Sigmoid colon (tissue), 7 donors: Measurements from ENCODE around the gene PXDN. TPM values are rescaled to one million over a fixed set of nuclear protein-coding genes. Genes with fewer than 3 reads are reported as not detected.

Source experiments
- DNase-seq: peaks from one replicate; pipeline ENCODE4 v3.0.0-alpha.2; 2019
- H3K27ac ChIP-seq, 4 donors: fragments of 200-600 bp; sonication (generic); one replicate each; pipeline ENCODE4 v1.5.1; 2016 to 2019; ENCODE audit warnings: mild to moderate bottlenecking in 1 of 4
- H3K27me3 ChIP-seq, 3 donors: fragments of 200-600 bp; sonication (generic); one replicate each; pipeline ENCODE4 v1.5.1; 2019; ENCODE audit warnings: mild to moderate bottlenecking in 1 of 3
- H3K36me3 ChIP-seq, 4 donors: fragments of 200-600 bp; sonication (generic); one replicate each; pipeline ENCODE4 v1.5.1; 2016 to 2019
- H3K4me1 ChIP-seq, 4 donors: fragments of 200-600 bp; sonication (generic); one replicate each; pipeline ENCODE4 v1.5.1; 2017 to 2019
- H3K4me3 ChIP-seq, 4 donors: fragments of 200-600 bp; sonication (generic); one replicate each; pipeline ENCODE4 v1.5.1; 2017 to 2019; ENCODE audit warnings: mild to moderate bottlenecking in 2 of 4, moderate library complexity in 1 of 4
- H3K9me3 ChIP-seq, 4 donors: fragments of 200-600 bp in 3 of 4; sonication (generic) in 3 of 4; one replicate each; pipeline versions ENCODE4 v1.5.1 to v1.6.1; 2013 to 2019
- EP300 ChIP-seq, 4 donors: sonication (generic); formaldehyde crosslinking; IDR thresholded peaks; one replicate each; pipeline ENCODE4 v1.6.1; 2017; ENCODE audit warnings: antibody characterized with exemption in 4 of 4
- POLR2A ChIP-seq, 2 donors: fragments of 450-650 bp; IDR thresholded peaks; one replicate each; pipeline ENCODE4 v1.6.1; 2016; ENCODE audit warnings: antibody characterized with exemption in 2 of 2, mild to moderate bottlenecking in 2 of 2, moderate library complexity in 2 of 2
- POLR2AphosphoS5 ChIP-seq, 4 donors: sonication (generic); formaldehyde crosslinking; IDR thresholded peaks; one replicate each; pipeline ENCODE4 v1.6.1; 2017; ENCODE audit warnings: antibody characterized with exemption in 4 of 4
- WGBS, 2 donors: extraction: QIAGEN DNeasy Blood & Tissue Kit; methylation state at CpG; one replicate each; pipeline ENCODE4 v1.1.7; 2013; 5-methylcytosine and 5-hydroxymethylcytosine counted together
- intact Hi-C: fragments of 100-400 bp; cut with DNase I; formaldehyde crosslinking; loops from one replicate; pipeline ENCODE4 v1.15.1; 2023
- polyA plus RNA-seq, 3 donors: library from polyadenylated mRNA; stranded (reverse); fragments of 200-250 nt; gene quantifications; one replicate each; pipeline ENCODE4 v1.2.3, GENCODE V29; 2013
- total RNA-seq, 4 donors: library from RNA; depleted of rRNA; stranded (reverse); fragments of >200 nt; gene quantifications; one replicate each; pipeline ENCODE4 v1.1.0, GENCODE V29; 2016
- TF ChIP-seq, protein P1 (sequence below), 4 experiments: fragments of 450-650 bp in 3 of 4; fragments of 200-600 bp in 1 of 4; IDR thresholded peaks; one replicate each; pipeline ENCODE4 v1.5.1; 2016 to 2019; ENCODE audit warnings: antibody characterized with exemption in 4 of 4, mild to moderate bottlenecking in 3 of 4, moderate library complexity in 2 of 4
- donor health status: healthy with polysubstance abuse.
- donor health status: Bipolar disorder and iron deficiency.
- donor health status: healthy.

The PXDN gene
- total and polyA plus RNA-seq, 7 donors, result 1.2 to 126 (median 34.4) TPM

DNA sequence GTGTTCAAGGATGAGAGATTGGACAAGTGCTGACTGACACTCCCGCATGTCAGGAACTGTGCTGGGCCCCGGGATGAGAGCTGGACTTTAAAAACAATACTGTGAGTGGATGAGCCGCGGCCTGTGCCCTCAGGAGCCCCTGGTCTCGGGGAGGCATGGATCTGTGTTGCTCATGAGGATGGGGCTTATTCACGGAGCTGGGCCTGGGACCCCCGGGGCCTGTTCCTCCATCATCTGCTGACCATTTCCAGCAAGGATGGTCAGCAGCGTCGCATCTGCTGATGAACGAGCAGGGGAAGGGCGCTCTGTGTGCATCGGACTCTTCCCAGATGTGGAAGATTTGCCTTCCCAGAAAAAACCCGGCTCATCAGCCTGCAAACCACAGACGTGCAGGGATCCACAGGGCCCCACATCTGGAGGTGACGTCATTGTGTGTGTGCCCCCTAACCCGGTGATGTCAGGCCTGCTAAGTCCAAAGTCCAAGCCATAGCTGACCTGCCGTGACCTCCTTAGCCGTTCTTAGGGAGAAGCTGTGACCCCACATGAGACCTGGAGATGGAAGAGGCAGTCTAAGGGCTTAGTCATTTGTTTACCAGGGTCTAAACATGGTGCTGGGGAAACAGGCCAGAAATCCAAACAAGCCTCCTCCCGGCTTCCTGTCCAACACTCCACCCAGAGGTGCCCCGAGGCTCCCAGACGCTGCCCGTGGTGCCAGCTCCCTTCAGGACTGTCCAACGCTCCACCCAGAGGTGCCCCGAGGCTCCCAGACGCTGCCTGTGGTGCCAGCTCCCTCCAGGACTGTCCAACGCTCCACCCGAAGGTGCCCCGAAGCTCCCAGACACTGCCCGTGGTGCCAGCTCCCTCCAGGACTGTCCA, 143.9 kb downstream of the PXDN start:
- no peak for DNase-seq
- TF ChIP-seq EP300 (IDR thresholded peaks at IDR 0.05), result no peak
- TF ChIP-seq, protein P1, sequence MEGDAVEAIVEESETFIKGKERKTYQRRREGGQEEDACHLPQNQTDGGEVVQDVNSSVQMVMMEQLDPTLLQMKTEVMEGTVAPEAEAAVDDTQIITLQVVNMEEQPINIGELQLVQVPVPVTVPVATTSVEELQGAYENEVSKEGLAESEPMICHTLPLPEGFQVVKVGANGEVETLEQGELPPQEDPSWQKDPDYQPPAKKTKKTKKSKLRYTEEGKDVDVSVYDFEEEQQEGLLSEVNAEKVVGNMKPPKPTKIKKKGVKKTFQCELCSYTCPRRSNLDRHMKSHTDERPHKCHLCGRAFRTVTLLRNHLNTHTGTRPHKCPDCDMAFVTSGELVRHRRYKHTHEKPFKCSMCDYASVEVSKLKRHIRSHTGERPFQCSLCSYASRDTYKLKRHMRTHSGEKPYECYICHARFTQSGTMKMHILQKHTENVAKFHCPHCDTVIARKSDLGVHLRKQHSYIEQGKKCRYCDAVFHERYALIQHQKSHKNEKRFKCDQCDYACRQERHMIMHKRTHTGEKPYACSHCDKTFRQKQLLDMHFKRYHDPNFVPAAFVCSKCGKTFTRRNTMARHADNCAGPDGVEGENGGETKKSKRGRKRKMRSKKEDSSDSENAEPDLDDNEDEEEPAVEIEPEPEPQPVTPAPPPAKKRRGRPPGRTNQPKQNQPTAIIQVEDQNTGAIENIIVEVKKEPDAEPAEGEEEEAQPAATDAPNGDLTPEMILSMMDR (IDR thresholded peaks at IDR 0.05), result no peak
- no peak for TF ChIP-seq POLR2AphosphoS5 (IDR thresholded peaks at IDR 0.05)
- TF ChIP-seq POLR2A (IDR thresholded peaks at IDR 0.05), result no peak
- 81 to 83% methylated on average over 29 of the region's 29 CpGs for WGBS, 2 donors
- H3K27ac ChIP-seq, result no peak overlapping the region
- H3K27me3 ChIP-seq, result no peaks in the 10 kb centered on the region
- no peak overlapping the region for H3K4me3 ChIP-seq
- H3K36me3 ChIP-seq, result no peaks in the 10 kb centered on the region
- intact Hi-C loops, result no loop called here
- H3K9me3 ChIP-seq, result no peaks in the 10 kb centered on the region
- peaks cover 0 to 18% (median 11%) of the 10 kb centered on the region in 4 donors for H3K4me1 ChIP-seq

DNA sequence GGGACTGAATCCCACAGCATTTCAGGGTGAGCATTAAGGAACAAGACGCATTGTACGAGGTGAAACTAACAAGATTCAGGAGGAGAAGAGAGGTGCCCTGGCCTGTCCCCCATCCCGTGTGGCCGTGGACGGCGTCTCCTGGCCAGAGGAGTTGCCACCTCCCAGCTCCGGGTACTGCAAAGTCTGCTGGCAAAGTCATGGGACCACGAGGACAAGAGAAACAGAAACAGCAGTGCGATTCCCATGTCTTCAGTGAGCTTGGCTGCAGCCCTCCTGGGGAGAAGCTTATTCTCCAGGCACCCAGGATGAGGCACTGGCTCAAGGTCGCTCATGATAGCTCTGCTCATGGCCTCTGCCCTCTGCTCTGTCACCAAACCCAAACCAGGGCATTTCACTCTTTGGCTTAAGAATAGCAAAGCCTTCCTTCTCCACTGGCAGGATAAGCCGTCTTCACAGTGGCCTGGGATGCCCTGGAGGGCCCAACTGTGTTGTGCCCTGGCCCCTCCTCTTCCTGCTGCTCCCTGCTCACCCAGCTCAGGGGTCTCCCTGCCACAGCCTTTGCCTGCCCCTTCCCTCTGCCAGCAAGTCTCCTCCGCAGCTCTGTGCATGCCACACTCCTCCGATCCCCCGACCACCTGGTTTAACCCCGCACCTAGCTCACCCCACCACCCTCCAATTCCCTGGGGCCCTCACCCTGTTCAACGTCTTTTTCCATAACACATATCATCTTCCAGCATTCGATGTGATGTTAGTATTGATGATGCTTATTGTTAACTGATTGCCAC, 144.8 kb downstream of the PXDN start:
- H3K4me3 ChIP-seq, result no peak overlapping the region
- no peak overlapping the region for H3K27ac ChIP-seq
- 90 to 91% methylated on average over 17 of the region's 17 CpGs for WGBS, 2 donors
- intact Hi-C loops, result no loop called here
- H3K27me3 ChIP-seq, result no peaks in the 10 kb centered on the region
- TF ChIP-seq, protein P1 (IDR thresholded peaks at IDR 0.05), result no peak
- TF ChIP-seq POLR2AphosphoS5 (IDR thresholded peaks at IDR 0.05), result no peak
- H3K36me3 ChIP-seq, result no peaks in the 10 kb centered on the region
- H3K9me3 ChIP-seq, result no peaks in the 10 kb centered on the region
- DNase-seq, result no peak
- peaks cover 0 to 14% (median 9%) of the 10 kb centered on the region in 4 donors for H3K4me1 ChIP-seq

DNA sequence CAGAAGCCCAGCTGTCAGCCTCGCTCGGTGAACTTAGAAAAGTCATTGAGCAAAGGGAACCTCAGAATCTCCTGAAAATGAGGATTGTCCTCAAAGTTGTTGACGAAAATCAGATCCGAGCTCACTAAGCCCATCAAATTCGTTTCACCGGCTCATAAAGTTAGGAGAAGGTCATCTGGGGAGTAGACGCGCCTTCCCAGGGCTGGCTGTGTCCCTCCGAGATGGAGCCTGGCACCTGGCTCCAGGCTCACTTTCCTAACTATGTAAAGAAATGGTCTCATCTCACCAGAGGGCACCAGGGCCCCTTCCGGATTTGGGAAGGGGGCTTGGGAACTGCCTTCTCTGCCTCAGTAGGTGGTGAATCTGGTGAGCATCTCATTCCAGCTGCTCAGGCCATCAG, 145.5 kb downstream of the PXDN start:
- Histone ChIP-seq H3K27me3 (no peaks in the 10 kb centered on the region), H3K9me3 (no peaks in the 10 kb centered on the region), H3K36me3 (no peaks in the 10 kb centered on the region), H3K4me3 (no peak overlapping the region), H3K27ac (no peak overlapping the region), H3K4me1 (peaks cover 0 to 19% (median 14%) of the 10 kb centered on the region in 4 donors)
- intact Hi-C loops, result no loop called here
- DNase-seq, result no peak
- TF ChIP-seq EP300 (IDR thresholded peaks at IDR 0.05), result no peak
- TF ChIP-seq POLR2A (IDR thresholded peaks at IDR 0.05), result no peak
- no peak for TF ChIP-seq POLR2AphosphoS5 (IDR thresholded peaks at IDR 0.05)
- TF ChIP-seq, protein P1 (IDR thresholded peaks at IDR 0.05), result no peak
- WGBS, 2 donors, result 89 to 92% methylated on average over 10 of the region's 10 CpGs

DNA sequence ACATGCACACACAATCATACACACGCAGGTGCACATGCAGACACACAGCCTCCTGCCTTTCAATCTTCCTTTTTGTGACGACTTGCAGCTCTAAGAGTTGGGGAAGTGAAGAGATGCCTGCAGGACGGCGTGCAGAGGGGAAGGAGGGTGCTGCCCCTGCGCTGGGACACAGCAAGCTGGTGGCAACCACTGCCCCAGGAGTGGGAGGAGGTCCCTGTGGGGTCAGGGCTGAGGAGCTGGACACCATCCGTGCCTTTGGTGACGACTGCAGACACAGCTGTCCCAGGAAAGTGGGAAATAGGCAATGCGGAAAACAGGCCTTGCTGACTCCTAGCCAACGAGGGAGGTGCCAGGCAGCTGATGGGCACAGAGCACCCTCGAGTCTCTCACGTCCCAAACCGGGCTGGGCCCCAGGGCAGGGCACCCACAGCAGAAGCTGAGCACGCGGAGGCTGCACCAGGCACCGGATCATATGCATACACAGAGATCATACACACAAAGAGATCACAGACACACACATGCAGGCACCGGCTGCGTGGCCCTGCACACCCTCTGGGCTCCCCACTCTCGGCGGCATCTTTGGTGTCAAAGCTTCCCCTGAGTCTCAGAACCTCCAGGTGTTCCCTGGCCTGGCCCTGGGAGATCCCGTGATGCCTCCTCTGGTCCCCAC, 146.1 kb downstream of the PXDN start:
- H3K4me3 ChIP-seq, result no peak overlapping the region
- no peaks in the 10 kb centered on the region for H3K27me3 ChIP-seq
- no peak for DNase-seq
- no peaks in the 10 kb centered on the region for H3K36me3 ChIP-seq
- TF ChIP-seq POLR2AphosphoS5 (IDR thresholded peaks at IDR 0.05) (no peak), POLR2A (IDR thresholded peaks at IDR 0.05) (no peak), EP300 (IDR thresholded peaks at IDR 0.05) (no peak)
- TF ChIP-seq, protein P1 (IDR thresholded peaks at IDR 0.05), result no peak
- intact Hi-C loops, result no loop called here
- no peaks in the 10 kb centered on the region for H3K9me3 ChIP-seq
- no peak overlapping the region for H3K27ac ChIP-seq
- WGBS, 2 donors, result 86 to 87% methylated on average over 20 of the region's 20 CpGs
- H3K4me1 ChIP-seq, result peaks cover 0 to 25% (median 20%) of the 10 kb centered on the region in 4 donors
